Activated T-cell treated with anti-CD3 and anti-CD28 coated beads, Interleukin-2, amount 50 U/mL, for 24 hours (primary cell): Measurements from ENCODE around the gene AMBRA1.

Experiments used
- DNase-seq: peaks from one replicate; pipeline ENCODE4 v3.0.0-alpha.2; 2020
- H3K27ac Mint-ChIP-seq: 2 replicates; pipeline ENCODE4 v1.8.0; 2020; ENCODE audit warnings: mild to moderate bottlenecking, mixed read lengths
- H3K27me3 Mint-ChIP-seq: 2 replicates; pipeline ENCODE4 v1.8.0; 2020; ENCODE audit warnings: mixed read lengths
- H3K36me3 Mint-ChIP-seq: 2 replicates; pipeline ENCODE4 v1.8.0; 2020; ENCODE audit warnings: low read depth, mixed read lengths
- H3K4me1 Mint-ChIP-seq: 2 replicates; pipeline ENCODE4 v1.8.0; 2020; ENCODE audit warnings: low read depth, mixed read lengths
- H3K4me3 Mint-ChIP-seq: 2 replicates; pipeline ENCODE4 v1.8.0; 2020; ENCODE audit warnings: mild to moderate bottlenecking, moderate library complexity, mixed read lengths
- H3K9me3 Mint-ChIP-seq: 2 replicates; pipeline ENCODE4 v1.8.0; 2020; ENCODE audit warnings: mixed read lengths

The AMBRA1 gene

GRCh38 chr11:46593550-46594373 lies at the start of gene AMBRA1:
Gene AMBRA1, minus strand, starts transcription at chr11:46594023. Its CDS starts 45,643 bp downstream, at chr11:46548380.
- Mint-ChIP-seq H3K9me3 (no peaks in the 10 kb centered on the region), H3K4me3 (peak within 1 kb of the TSS; percentile 99), H3K27me3 (no peaks in the 10 kb centered on the region), H3K4me1 (peaks cover 48% of the 10 kb centered on the region), H3K27ac (peak within 1 kb of the TSS; percentile 95), H3K36me3 (peaks cover 28% of the 10 kb centered on the region)
- DNase-seq = peak; percentile 90

- H3K4me3 Mint-ChIP-seq = no peak overlapping the region
- peaks cover 12% of the 10 kb centered on the region for H3K4me1 Mint-ChIP-seq
- peaks cover 76% of the 10 kb centered on the region for H3K36me3 Mint-ChIP-seq
- no peaks in the 10 kb centered on the region for H3K27me3 Mint-ChIP-seq
- H3K9me3 Mint-ChIP-seq = no peaks in the 10 kb centered on the region
- H3K27ac Mint-ChIP-seq = no peak overlapping the region
- no peak for DNase-seq
Measured at GRCh38 chr11:46643531-46643930, 49.7 kb upstream of the AMBRA1 start.

- no peak for DNase-seq
- H3K4me1 Mint-ChIP-seq = peaks cover 15% of the 10 kb centered on the region
- H3K27ac Mint-ChIP-seq = peak overlapping the region; percentile 38
- no peak overlapping the region for H3K4me3 Mint-ChIP-seq
- H3K27me3 Mint-ChIP-seq = no peaks in the 10 kb centered on the region
- peaks cover 71% of the 10 kb centered on the region for H3K36me3 Mint-ChIP-seq
- H3K9me3 Mint-ChIP-seq = no peaks in the 10 kb centered on the region
Measured at GRCh38 chr11:46642627-46643335, 49.0 kb upstream of the AMBRA1 start.

DNA sequence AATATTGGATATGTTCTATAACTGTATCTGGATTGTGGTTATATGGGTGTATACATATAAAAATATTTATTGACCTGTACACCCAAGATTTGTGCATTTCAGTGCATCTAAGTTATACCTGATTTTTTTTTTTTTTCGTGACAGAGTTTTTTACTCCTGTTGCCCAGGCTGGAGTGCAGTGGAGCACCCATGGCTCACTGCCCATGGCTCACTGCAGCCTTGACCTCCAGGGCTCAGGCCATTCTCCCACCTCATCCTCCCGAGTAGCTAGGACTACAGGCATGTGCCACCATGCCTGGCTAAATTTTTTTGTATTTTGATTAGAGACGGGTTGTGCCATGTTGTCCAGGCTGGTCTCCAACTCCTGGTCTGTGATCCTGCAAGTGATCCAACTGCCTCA lies 47.8 kb upstream of the AMBRA1 start:
- DNase-seq = no peak
- Mint-ChIP-seq H3K4me3 (no peak overlapping the region), H3K27ac (no peak overlapping the region), H3K27me3 (no peaks in the 10 kb centered on the region), H3K4me1 (peaks cover 15% of the 10 kb centered on the region), H3K36me3 (peaks cover 66% of the 10 kb centered on the region), H3K9me3 (no peaks in the 10 kb centered on the region)

DNA sequence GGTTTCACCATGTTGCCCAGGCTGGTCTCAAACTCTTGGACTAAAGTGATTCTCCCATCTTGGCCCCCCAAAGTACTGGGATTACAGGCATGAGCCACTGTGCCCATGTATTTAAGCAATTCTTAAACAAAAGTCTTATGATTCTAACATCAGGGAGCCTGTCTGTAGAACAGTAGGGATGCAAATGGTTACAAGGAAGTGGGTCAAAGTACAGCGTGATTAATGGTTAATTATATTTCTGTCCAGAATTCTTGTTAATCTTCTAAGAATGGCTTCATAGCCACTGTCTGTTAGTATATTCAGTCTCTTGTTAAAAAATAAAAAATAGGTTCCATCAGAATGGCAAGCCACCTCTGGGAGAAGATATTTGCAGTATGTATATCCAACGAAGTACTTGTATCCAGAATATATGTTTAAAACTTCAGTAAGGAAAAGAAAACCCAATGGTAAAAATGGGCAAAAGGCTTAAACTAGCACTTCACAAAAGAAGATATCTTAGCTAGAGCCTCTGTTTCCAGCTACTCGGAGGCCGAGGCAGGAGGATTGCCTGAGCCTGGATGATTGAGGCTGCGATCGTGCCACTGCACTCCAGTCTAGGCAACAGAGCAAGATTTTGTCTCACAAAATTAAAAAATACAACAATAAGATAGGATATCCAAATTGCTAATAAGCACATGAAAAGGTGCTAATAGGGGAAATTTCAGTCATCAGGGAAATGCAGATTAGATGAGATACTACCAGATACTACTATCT lies 46.4 kb upstream of the AMBRA1 start:
- no peak for DNase-seq
- Mint-ChIP-seq H3K4me3 (no peak overlapping the region), H3K36me3 (peaks cover 66% of the 10 kb centered on the region), H3K27ac (no peak overlapping the region), H3K27me3 (no peaks in the 10 kb centered on the region), H3K9me3 (no peaks in the 10 kb centered on the region), H3K4me1 (peaks cover 15% of the 10 kb centered on the region)

GRCh38 chr11:46639197-46639839 lies 45.5 kb upstream of the AMBRA1 start:
- Mint-ChIP-seq H3K4me3 (no peak overlapping the region), H3K4me1 (peaks cover 15% of the 10 kb centered on the region), H3K27me3 (no peaks in the 10 kb centered on the region), H3K27ac (peak overlapping the region; percentile 9), H3K9me3 (no peaks in the 10 kb centered on the region), H3K36me3 (peaks cover 59% of the 10 kb centered on the region)
- no peak for DNase-seq

DNA sequence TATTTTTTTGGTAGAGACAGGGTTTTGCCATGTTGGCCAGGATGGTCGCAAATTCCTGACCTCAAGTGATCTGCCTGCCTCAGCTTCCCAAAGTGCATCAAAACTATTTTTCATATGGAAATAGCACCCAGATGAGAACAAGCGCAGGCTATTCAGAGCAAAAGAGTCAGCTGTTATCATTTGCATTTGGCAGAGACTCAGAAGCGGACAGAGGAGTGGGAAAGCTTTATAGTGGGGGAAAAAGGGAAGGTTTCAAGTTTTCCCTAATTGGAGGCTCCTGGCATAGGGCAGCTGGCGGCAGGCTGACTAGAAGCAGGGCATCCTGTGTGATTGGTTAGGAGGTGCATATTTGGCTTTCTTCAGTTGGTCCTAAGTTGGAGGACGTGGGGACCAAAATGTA lies 43.7 kb upstream of the AMBRA1 start:
- Mint-ChIP-seq H3K27ac (peak overlapping the region; percentile 17), H3K36me3 (peaks cover 49% of the 10 kb centered on the region), H3K9me3 (no peaks in the 10 kb centered on the region)

DNA sequence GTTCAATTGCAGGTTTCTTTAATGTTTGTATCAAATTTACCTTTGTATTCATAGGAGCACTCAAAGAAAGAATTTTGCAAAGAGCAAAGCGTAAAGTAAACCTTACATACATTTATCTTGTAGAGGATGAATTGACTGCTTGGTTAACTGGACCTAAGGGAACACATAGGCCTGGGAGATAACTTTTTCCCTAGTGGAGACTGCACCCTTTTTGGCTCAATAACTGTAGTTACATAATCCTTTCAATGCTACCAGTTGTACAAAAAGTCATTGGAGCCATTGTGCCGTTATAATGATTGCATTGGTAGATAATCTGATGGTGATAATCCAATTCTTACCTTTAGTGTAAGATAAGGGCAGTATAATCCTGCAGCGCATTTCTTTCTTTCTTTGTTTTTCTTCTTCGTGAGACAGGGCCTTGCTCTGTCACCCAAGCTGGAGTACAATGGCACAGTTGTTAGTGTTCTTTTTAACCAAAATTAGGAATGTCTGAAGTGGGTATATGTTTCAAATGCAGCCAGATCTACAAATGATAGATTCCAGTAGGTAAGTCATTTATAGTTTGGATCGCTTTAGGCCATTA lies 41.8 kb upstream of the AMBRA1 start:
- no peaks in the 10 kb centered on the region for H3K9me3 Mint-ChIP-seq
- peaks cover 14% of the 10 kb centered on the region for H3K4me1 Mint-ChIP-seq
- H3K4me3 Mint-ChIP-seq = no peak overlapping the region
- no peaks in the 10 kb centered on the region for H3K27me3 Mint-ChIP-seq
- no peak overlapping the region for H3K27ac Mint-ChIP-seq
- peaks cover 58% of the 10 kb centered on the region for H3K36me3 Mint-ChIP-seq
- DNase-seq = no peak

More for the DNA sequence above, 43.7 kb upstream of the AMBRA1 start:
- no peak overlapping the region for H3K4me3 Mint-ChIP-seq
- H3K4me1 Mint-ChIP-seq = peaks cover 16% of the 10 kb centered on the region
- DNase-seq = no peak
- H3K27me3 Mint-ChIP-seq = no peaks in the 10 kb centered on the region

DNA sequence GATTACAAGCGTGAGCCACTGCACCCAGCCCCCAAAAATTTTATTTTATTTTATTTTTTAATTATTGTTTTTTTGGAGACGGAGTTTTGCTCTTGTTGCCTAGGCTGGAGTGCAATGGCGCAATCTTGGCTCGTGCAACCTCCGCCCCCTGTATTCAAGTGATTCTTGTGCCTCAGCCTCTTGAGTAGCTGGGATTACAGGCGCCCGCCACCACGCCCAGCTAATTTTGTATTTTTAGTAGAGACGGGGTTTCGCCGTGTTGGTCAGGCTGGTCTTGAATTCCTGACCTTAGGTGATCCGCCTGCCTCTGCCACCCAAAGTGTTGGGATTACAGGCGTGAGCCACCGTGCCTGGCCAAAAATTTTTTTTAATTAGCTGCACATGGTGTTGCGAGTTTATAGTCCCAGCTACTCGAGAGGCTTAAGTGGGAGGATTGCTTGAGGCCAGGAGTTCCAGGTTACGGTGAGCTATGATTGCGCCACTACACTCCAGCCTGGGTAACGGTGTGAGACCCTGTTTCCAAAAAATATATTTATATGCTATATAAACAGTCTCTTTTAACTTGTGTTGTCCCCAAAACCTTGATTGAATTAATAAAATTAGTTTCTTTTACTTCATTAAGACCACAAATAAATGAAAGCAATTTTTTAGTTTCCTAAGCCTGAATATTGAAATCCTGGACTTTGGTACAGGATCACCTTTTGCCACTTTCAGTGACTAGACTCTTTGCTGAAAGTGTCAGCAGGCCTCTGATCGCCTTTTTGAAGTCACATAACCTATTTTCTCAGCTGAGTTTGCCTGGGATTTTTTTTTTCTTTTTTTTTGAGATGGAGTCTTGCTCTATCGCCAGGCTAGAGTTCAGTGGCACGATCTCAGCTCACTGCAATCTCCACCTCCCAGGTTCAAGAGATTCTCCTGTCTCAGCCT lies 39.7 kb upstream of the AMBRA1 start:
- peaks cover 13% of the 10 kb centered on the region for H3K4me1 Mint-ChIP-seq

GRCh38 chr11:46632502-46632901 lies 38.7 kb upstream of the AMBRA1 start:
- DNase-seq = no peak
- Mint-ChIP-seq H3K27ac (peak overlapping the region; percentile 53), H3K4me1 (peaks cover 10% of the 10 kb centered on the region), H3K9me3 (no peaks in the 10 kb centered on the region), H3K4me3 (no peak overlapping the region), H3K36me3 (peaks cover 50% of the 10 kb centered on the region), H3K27me3 (no peaks in the 10 kb centered on the region)

More for the DNA sequence above, 39.7 kb upstream of the AMBRA1 start:
- Mint-ChIP-seq H3K9me3 (no peaks in the 10 kb centered on the region), H3K27me3 (no peaks in the 10 kb centered on the region), H3K36me3 (peaks cover 55% of the 10 kb centered on the region), H3K27ac (no peak overlapping the region), H3K4me3 (no peak overlapping the region)
- DNase-seq = no peak

GRCh38 chr11:46631676-46632075 lies 37.9 kb upstream of the AMBRA1 start:
- DNase-seq = no peak
- no peak overlapping the region for H3K4me3 Mint-ChIP-seq
- H3K36me3 Mint-ChIP-seq = peaks cover 50% of the 10 kb centered on the region
- no peaks in the 10 kb centered on the region for H3K27me3 Mint-ChIP-seq
- peak overlapping the region; percentile 14 for H3K27ac Mint-ChIP-seq
- H3K9me3 Mint-ChIP-seq = no peaks in the 10 kb centered on the region
- peaks cover 10% of the 10 kb centered on the region for H3K4me1 Mint-ChIP-seq

DNA sequence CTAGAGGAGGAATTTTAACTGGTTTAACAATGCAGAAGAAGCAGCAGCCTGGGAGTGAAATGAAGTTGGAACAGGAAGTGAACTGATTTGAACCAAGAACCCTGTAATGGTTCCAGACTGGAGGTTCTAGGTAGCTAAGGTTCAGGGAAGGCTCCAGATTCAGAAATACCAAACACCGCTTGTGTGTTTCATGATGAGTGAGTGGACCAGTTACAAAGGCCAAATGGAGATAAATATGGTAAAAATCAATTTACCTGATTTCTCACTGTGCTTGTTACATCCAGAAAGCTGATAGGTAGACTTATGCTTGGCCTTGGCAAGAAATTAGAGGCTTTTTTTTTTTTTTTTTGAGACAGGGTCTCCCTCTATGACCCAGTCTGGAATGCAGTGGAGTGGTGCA lies 36.4 kb upstream of the AMBRA1 start:
- DNase-seq = no peak
- Mint-ChIP-seq H3K27me3 (no peaks in the 10 kb centered on the region), H3K4me1 (peaks cover 15% of the 10 kb centered on the region), H3K27ac (no peak overlapping the region), H3K36me3 (peaks cover 50% of the 10 kb centered on the region), H3K4me3 (no peak overlapping the region), H3K9me3 (no peaks in the 10 kb centered on the region)

DNA sequence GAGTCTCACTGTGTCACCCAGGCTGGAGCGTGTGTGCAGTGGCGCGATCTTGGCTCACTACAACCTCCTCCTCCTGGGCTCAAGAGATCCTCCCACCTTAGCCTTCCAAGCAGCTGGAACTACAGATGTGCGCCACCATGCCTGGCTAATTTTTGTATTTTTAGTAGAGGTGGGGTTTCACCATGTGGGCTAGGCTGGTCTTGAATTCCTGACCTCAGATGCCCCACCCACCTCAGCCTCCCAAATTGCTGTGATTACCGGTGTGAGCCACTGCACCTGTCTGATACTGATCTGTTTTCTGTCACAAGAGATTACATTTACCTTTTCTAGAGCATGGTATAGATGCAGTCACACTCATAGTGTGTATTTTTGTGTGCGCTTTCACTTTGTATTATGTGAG lies 35.1 kb upstream of the AMBRA1 start:
- Mint-ChIP-seq H3K9me3 (no peaks in the 10 kb centered on the region), H3K27me3 (no peaks in the 10 kb centered on the region), H3K4me3 (no peak overlapping the region), H3K36me3 (peaks cover 59% of the 10 kb centered on the region), H3K4me1 (peaks cover 19% of the 10 kb centered on the region), H3K27ac (peak overlapping the region; percentile 71)
- no peak for DNase-seq
